ENCODE results near the gene MAD1L1.

MAD1L1 gene

GRCh38 chr7:2049111-2049781 is 183.5 kb downstream of the MAD1L1 start:
- no peak for DNase-seq
- no peaks in the 10 kb centered on the region for H3K4me1 ChIP-seq (ENCODE audit: insufficient read depth, low read length)
- H3K27ac ChIP-seq (ENCODE audit: low read length): peak overlapping the region; percentile 36; the same call in 1 of the 2 replicates
- no peak overlapping the region for H3K9ac ChIP-seq (ENCODE audit: low read depth, low read length)
- H3K4me2 ChIP-seq (ENCODE audit: insufficient read depth, low read length): no peak overlapping the region
- H3K4me3 ChIP-seq (ENCODE audit: low read depth in 1 of 2, low read length in 2 of 2): no peak overlapping the region
- no peak overlapping the region for H2AFZ ChIP-seq (ENCODE audit: low read depth, low read length)
- peaks cover 24% of the 10 kb centered on the region for H4K20me1 ChIP-seq (ENCODE audit: insufficient read depth, low read length)
- H3K27me3 ChIP-seq (ENCODE audit: insufficient read depth, low read length, poor library complexity): no peaks in the 10 kb centered on the region
- H3K36me3 ChIP-seq (ENCODE audit: insufficient read depth, low read length): peaks cover 28% of the 10 kb centered on the region
- peaks cover 7% of the 10 kb centered on the region; the same call in 1 of the 2 replicates for H3K79me2 ChIP-seq (ENCODE audit: insufficient read depth, low read length)
- ATAC-seq (ENCODE audit: insufficient read depth, low read depth): no peak
- TF ChIP-seq CTCF (IDR thresholded peaks at IDR 0.05; ENCODE audit: borderline replicate concordance, extremely low read depth, low read length, poor library complexity, severe bottlenecking): no peak
- TF ChIP-seq EZH2 (IDR thresholded peaks at IDR 0.05; ENCODE audit: borderline replicate concordance, low read depth, low read length, severe bottlenecking): no peak
- H3K9me3 ChIP-seq (ENCODE audit: insufficient read depth, low read length, severe bottlenecking): no peaks in the 10 kb centered on the region

GRCh38 chr7:2048531-2048930 is 184.2 kb downstream of the MAD1L1 start:
- no peak overlapping the region for H2AFZ ChIP-seq (ENCODE audit: low read depth, low read length)
- no peak for TF ChIP-seq EZH2 (IDR thresholded peaks at IDR 0.05; ENCODE audit: borderline replicate concordance, low read depth, low read length, severe bottlenecking)
- TF ChIP-seq CTCF (IDR thresholded peaks at IDR 0.05; ENCODE audit: borderline replicate concordance, extremely low read depth, low read length, poor library complexity, severe bottlenecking): no peak
- H3K9me3 ChIP-seq (ENCODE audit: insufficient read depth, low read length, severe bottlenecking): no peaks in the 10 kb centered on the region
- no peak overlapping the region for H3K9ac ChIP-seq (ENCODE audit: low read depth, low read length)
- DNase-seq (no peak), ATAC-seq (ENCODE audit: insufficient read depth, low read depth) (no peak)
- no peaks in the 10 kb centered on the region for H3K27me3 ChIP-seq (ENCODE audit: insufficient read depth, low read length, poor library complexity)
- H3K36me3 ChIP-seq (ENCODE audit: insufficient read depth, low read length): peaks cover 30% of the 10 kb centered on the region
- no peak overlapping the region for H3K4me3 ChIP-seq (ENCODE audit: low read depth in 1 of 2, low read length in 2 of 2)
- H3K79me2 ChIP-seq (ENCODE audit: insufficient read depth, low read length): peaks cover 7% of the 10 kb centered on the region; the same call in 1 of the 2 replicates
- no peaks in the 10 kb centered on the region for H3K4me1 ChIP-seq (ENCODE audit: insufficient read depth, low read length)
- H3K4me2 ChIP-seq (ENCODE audit: insufficient read depth, low read length): no peak overlapping the region
- peaks cover 24% of the 10 kb centered on the region for H4K20me1 ChIP-seq (ENCODE audit: insufficient read depth, low read length)
- no peak overlapping the region for H3K27ac ChIP-seq (ENCODE audit: low read length)

GRCh38 chr7:2048006-2048405 is 184.7 kb downstream of the MAD1L1 start:
- Histone ChIP-seq H3K27me3 (ENCODE audit: insufficient read depth, low read length, poor library complexity) (no peaks in the 10 kb centered on the region), H3K9ac (ENCODE audit: low read depth, low read length) (no peak overlapping the region), H3K9me3 (ENCODE audit: insufficient read depth, low read length, severe bottlenecking) (no peaks in the 10 kb centered on the region), H3K4me1 (ENCODE audit: insufficient read depth, low read length) (no peaks in the 10 kb centered on the region), H3K36me3 (ENCODE audit: insufficient read depth, low read length) (peaks cover 30% of the 10 kb centered on the region), H3K27ac (ENCODE audit: low read length) (no peak overlapping the region), H4K20me1 (ENCODE audit: insufficient read depth, low read length) (peaks cover 24% of the 10 kb centered on the region), H3K4me2 (ENCODE audit: insufficient read depth, low read length) (no peak overlapping the region), H3K79me2 (ENCODE audit: insufficient read depth, low read length) (peaks cover 7% of the 10 kb centered on the region; the same call in 1 of the 2 replicates), H3K4me3 (ENCODE audit: low read depth in 1 of 2, low read length in 2 of 2) (no peak overlapping the region), H2AFZ (ENCODE audit: low read depth, low read length) (no peak overlapping the region)
- TF ChIP-seq EZH2 (IDR thresholded peaks at IDR 0.05; ENCODE audit: borderline replicate concordance, low read depth, low read length, severe bottlenecking): no peak
- TF ChIP-seq CTCF (IDR thresholded peaks at IDR 0.05; ENCODE audit: borderline replicate concordance, extremely low read depth, low read length, poor library complexity, severe bottlenecking): no peak
- ATAC-seq (ENCODE audit: insufficient read depth, low read depth) (no peak), DNase-seq (no peak)

Measured in DND-41 (cell line).